Fibroblast of lung (primary cell): ENCODE data around the gene ZNF277.

Source experiments
- CTCF ChIP-seq, 2 donors: IDR thresholded peaks in 1 of 2; conservative IDR thresholded peaks in 1 of 2; 1 replicate in 1 of 2; 2 replicates in 1 of 2; pipeline ENCODE4 v1.5.1; 2011 to 2012; ENCODE audit warnings: low read length in 2 of 2, control low read depth in 1 of 2, inconsistent platforms in 1 of 2, low read depth in 1 of 2, mild to moderate bottlenecking in 1 of 2
- EZH2 ChIP-seq: IDR thresholded peaks from 2 replicates; pipeline ENCODE4 v1.5.1; 2012; ENCODE audit warnings: low read length, control low read depth, mild to moderate bottlenecking; ENCODE audit errors: missing control alignments

- TF ChIP-seq CTCF (conservative IDR thresholded peaks at IDR 0.05 in 1 of 2, IDR thresholded peaks at IDR 0.05 in 1 of 2; ENCODE audit: low read depth in 1 of 2, low read length in 2 of 2) (no peak), EZH2 (no peak)
These were observed 59.6 kb downstream of the ZNF277 start for GRCh38 chr7:112266141-112266540.
